HEK293 (cell line): ENCODE data around the gene RNF138.

Experiments used
- ATF2 ChIP-seq: fragments of 450-650 bp; formaldehyde crosslinking; IDR thresholded peaks from 2 replicates; pipeline ENCODE4 v1.5.1; 2016; ENCODE audit warnings: missing biosample characterization, missing genetic modification characterization, low read depth
- CTCF ChIP-seq: fragments of 450-650 bp; formaldehyde crosslinking; IDR thresholded peaks from 2 replicates; pipeline ENCODE4 v1.5.1; 2016; ENCODE audit warnings: missing biosample characterization, missing genetic modification characterization
- FEZF1 ChIP-seq: fragments of 450-650 bp; formaldehyde crosslinking; IDR thresholded peaks from 2 replicates; pipeline ENCODE4 v1.5.1; 2016; ENCODE audit warnings: missing biosample characterization, missing genetic modification characterization
- KLF7 ChIP-seq: fragments of 450-650 bp; formaldehyde crosslinking; IDR thresholded peaks from 2 replicates; pipeline ENCODE4 v1.5.1; 2016; ENCODE audit warnings: missing biosample characterization, missing genetic modification characterization, borderline replicate concordance
- MEIS1 ChIP-seq: sonication (generic); formaldehyde crosslinking; IDR thresholded peaks from 2 replicates; pipeline ENCODE4 v1.8.1; 2022; ENCODE audit warnings: missing genetic modification reagents, mild to moderate bottlenecking, borderline replicate concordance
- REPIN1 ChIP-seq: fragments of 450-650 bp; formaldehyde crosslinking; IDR thresholded peaks from 2 replicates; pipeline ENCODE4 v1.5.1; 2017; ENCODE audit warnings: missing biosample characterization, missing genetic modification characterization, low read depth
- SCRT1 ChIP-seq: fragments of 450-650 bp; formaldehyde crosslinking; IDR thresholded peaks from 2 replicates; pipeline ENCODE4 v1.5.1; 2016; ENCODE audit warnings: missing biosample characterization, missing genetic modification characterization, borderline replicate concordance
- ZBTB26 ChIP-seq: fragments of 450-650 bp; formaldehyde crosslinking; optimal IDR thresholded peaks from 2 replicates; pipeline ENCODE3; 2016; ENCODE audit warnings: missing biosample characterization, mild to moderate bottlenecking, missing genetic modification characterization
- ZFHX2 ChIP-seq: fragments of 450-650 bp; formaldehyde crosslinking; conservative IDR thresholded peaks from 2 replicates; pipeline ENCODE4 v1.5.1; 2016; ENCODE audit warnings: missing biosample characterization, missing genetic modification characterization
- ZIC2 ChIP-seq: fragments of 450-650 bp; formaldehyde crosslinking; IDR thresholded peaks from 2 replicates; pipeline ENCODE4 v1.5.1; 2016; ENCODE audit warnings: missing biosample characterization, missing genetic modification characterization
- ZNF169 ChIP-seq: fragments of 450-650 bp; formaldehyde crosslinking; IDR thresholded peaks from 2 replicates; pipeline ENCODE4 v1.5.1; 2016; ENCODE audit warnings: missing biosample characterization, missing genetic modification characterization
- ZNF175 ChIP-seq: fragments of 450-650 bp; formaldehyde crosslinking; IDR thresholded peaks from 2 replicates; pipeline ENCODE4 v1.5.1; 2016; ENCODE audit warnings: missing biosample characterization, missing genetic modification characterization
- ZNF223 ChIP-seq: fragments of 450-650 bp; formaldehyde crosslinking; IDR thresholded peaks from 2 replicates; pipeline ENCODE4 v1.5.1; 2016; ENCODE audit warnings: missing biosample characterization, missing genetic modification characterization
- ZNF280C ChIP-seq: fragments of 450-650 bp; formaldehyde crosslinking; IDR thresholded peaks from 2 replicates; pipeline ENCODE4 v1.5.1; 2016; ENCODE audit warnings: missing biosample characterization, missing genetic modification characterization
- ZNF433 ChIP-seq: fragments of 450-650 bp; formaldehyde crosslinking; IDR thresholded peaks from 2 replicates; pipeline ENCODE4 v1.5.1; 2016; ENCODE audit warnings: missing biosample characterization, missing genetic modification characterization, low read depth
- ZNF549 ChIP-seq: fragments of 450-650 bp; IDR thresholded peaks from 2 replicates; pipeline ENCODE4 v1.5.1; 2018; ENCODE audit warnings: missing biosample characterization, missing genetic modification characterization, mild to moderate bottlenecking, inconsistent platforms, moderate library complexity
- ZNF629 ChIP-seq: fragments of 450-650 bp; formaldehyde crosslinking; IDR thresholded peaks from 2 replicates; pipeline ENCODE4 v1.5.1; 2017; ENCODE audit warnings: missing biosample characterization, missing genetic modification characterization
- ZNF639 ChIP-seq: fragments of 450-650 bp; formaldehyde crosslinking; IDR thresholded peaks from 2 replicates; pipeline ENCODE4 v1.5.1; 2016; ENCODE audit warnings: missing biosample characterization, missing genetic modification characterization
- ZNF670 ChIP-seq: fragments of 450-650 bp; formaldehyde crosslinking; IDR thresholded peaks from 2 replicates; pipeline ENCODE4 v1.5.1; 2016; ENCODE audit warnings: missing biosample characterization, missing genetic modification characterization, low read depth
- TF ChIP-seq, protein P1 (sequence below): fragments of 450-650 bp; formaldehyde crosslinking; IDR thresholded peaks from 2 replicates; pipeline ENCODE4 v1.5.1; 2017; ENCODE audit warnings: missing biosample characterization, missing genetic modification characterization
- TF ChIP-seq, protein P2 (sequence below): fragments of 450-650 bp; formaldehyde crosslinking; IDR thresholded peaks from 2 replicates; pipeline ENCODE4 v1.5.1; 2016; ENCODE audit warnings: missing biosample characterization, missing genetic modification characterization
- TF ChIP-seq, protein P3 (sequence below): fragments of 450-650 bp; formaldehyde crosslinking; IDR thresholded peaks from 2 replicates; pipeline ENCODE4 v1.5.0; 2017; ENCODE audit warnings: missing biosample characterization, missing genetic modification characterization, borderline replicate concordance

Gene RNF138

DNA sequence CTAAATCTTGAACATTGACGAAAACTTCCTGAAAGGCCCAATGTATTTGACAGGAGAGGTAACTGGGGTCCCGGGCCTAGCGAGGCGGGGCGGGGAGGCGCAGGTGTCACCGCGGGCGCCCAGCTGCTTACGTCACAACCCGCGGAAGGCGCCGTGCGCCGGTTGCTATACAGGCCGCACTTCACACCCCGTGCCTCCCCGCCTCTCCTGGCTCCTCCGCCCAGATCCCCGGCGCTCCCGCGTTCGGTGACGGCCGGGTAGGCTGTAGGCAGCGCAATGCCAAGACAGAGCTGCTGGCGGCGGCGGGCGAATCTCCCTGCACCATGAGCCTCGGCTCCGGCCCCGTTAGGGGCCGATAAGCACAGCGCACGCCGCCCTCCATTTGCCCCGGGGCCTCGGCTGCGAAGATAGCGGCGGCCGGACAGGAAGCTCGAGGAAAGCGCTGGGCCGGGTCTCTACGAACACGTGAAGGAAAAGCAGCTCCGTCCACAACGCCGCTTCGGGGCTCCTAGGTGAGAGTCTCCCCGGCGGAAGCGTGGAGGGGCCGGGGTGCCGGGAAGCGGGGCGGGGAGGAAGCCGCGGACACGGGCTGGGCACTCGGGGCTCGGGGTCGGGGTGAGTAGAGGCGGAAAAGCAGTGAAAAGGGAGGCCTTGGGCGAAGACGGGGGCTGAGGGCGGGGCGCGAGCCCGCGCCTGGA is at the start of gene RNF138 (continued):
- TF ChIP-seq, protein P1, sequence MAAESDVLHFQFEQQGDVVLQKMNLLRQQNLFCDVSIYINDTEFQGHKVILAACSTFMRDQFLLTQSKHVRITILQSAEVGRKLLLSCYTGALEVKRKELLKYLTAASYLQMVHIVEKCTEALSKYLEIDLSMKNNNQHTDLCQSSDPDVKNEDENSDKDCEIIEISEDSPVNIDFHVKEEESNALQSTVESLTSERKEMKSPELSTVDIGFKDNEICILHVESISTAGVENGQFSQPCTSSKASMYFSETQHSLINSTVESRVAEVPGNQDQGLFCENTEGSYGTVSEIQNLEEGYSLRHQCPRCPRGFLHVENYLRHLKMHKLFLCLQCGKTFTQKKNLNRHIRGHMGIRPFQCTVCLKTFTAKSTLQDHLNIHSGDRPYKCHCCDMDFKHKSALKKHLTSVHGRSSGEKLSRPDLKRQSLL (tag by site-specific recombination): 0 out of 2 replicates have a peak, but pooled peaks have one; percentile 28
- TF ChIP-seq ZIC2 (tag by site-specific recombination) (no peak), ZNF549 (tag by site-specific recombination) (no peak), ZNF639 (tag by site-specific recombination) (no peak), ZNF280C (tag by site-specific recombination) (no peak), KLF7 (tag by site-specific recombination) (peak; percentile 31; the same call in 1 of the 2 replicates), ZNF169 (tag by site-specific recombination) (no peak), CTCF (no peak; the same call in 1 of the 2 replicates), ZNF175 (tag by site-specific recombination) (no peak), ZNF670 (tag by site-specific recombination) (no peak), ZFHX2 (tag by site-specific recombination) (no peak), FEZF1 (tag by site-specific recombination) (no peak), ZNF433 (tag by site-specific recombination) (no peak), REPIN1 (no peak), ZBTB26 (tag by site-specific recombination) (peak; percentile 71), ATF2 (tag by site-specific recombination) (no peak; the same call in 1 of the 2 replicates), ZNF629 (tag by site-specific recombination) (peak; percentile 92), ZNF223 (no peak), MEIS1 (CRISPR knock-in tag) (no peak), SCRT1 (no peak)
- TF ChIP-seq, protein P2, sequence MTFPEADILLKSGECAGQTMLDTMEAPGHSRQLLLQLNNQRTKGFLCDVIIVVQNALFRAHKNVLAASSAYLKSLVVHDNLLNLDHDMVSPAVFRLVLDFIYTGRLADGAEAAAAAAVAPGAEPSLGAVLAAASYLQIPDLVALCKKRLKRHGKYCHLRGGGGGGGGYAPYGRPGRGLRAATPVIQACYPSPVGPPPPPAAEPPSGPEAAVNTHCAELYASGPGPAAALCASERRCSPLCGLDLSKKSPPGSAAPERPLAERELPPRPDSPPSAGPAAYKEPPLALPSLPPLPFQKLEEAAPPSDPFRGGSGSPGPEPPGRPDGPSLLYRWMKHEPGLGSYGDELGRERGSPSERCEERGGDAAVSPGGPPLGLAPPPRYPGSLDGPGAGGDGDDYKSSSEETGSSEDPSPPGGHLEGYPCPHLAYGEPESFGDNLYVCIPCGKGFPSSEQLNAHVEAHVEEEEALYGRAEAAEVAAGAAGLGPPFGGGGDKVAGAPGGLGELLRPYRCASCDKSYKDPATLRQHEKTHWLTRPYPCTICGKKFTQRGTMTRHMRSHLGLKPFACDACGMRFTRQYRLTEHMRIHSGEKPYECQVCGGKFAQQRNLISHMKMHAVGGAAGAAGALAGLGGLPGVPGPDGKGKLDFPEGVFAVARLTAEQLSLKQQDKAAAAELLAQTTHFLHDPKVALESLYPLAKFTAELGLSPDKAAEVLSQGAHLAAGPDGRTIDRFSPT (tag by site-specific recombination): 0 out of 2 replicates have a peak, but pooled peaks have one; percentile 38
- TF ChIP-seq, protein P3, sequence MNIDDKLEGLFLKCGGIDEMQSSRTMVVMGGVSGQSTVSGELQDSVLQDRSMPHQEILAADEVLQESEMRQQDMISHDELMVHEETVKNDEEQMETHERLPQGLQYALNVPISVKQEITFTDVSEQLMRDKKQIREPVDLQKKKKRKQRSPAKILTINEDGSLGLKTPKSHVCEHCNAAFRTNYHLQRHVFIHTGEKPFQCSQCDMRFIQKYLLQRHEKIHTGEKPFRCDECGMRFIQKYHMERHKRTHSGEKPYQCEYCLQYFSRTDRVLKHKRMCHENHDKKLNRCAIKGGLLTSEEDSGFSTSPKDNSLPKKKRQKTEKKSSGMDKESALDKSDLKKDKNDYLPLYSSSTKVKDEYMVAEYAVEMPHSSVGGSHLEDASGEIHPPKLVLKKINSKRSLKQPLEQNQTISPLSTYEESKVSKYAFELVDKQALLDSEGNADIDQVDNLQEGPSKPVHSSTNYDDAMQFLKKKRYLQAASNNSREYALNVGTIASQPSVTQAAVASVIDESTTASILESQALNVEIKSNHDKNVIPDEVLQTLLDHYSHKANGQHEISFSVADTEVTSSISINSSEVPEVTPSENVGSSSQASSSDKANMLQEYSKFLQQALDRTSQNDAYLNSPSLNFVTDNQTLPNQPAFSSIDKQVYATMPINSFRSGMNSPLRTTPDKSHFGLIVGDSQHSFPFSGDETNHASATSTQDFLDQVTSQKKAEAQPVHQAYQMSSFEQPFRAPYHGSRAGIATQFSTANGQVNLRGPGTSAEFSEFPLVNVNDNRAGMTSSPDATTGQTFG (tag by site-specific recombination): no peak
